ENCODE measurements around the gene SMIM10L2A.
A peak's percentile ranks its signal among the peaks of the same experiment; 100 is the strongest.

SMIM10L2A gene

GRCh38 chrX:135411893-135412292 is 9.9 kb upstream of the SMIM10L2A start:
- TF ChIP-seq EP300 (IDR thresholded peaks at IDR 0.05; ENCODE audit: borderline replicate concordance): no peak
- no peak for TF ChIP-seq MAX (IDR thresholded peaks at IDR 0.05)
- TF ChIP-seq CREB1 (IDR thresholded peaks at IDR 0.05; ENCODE audit: low read depth): no peak
- TF ChIP-seq CEBPB (IDR thresholded peaks at IDR 0.05): no peak
- TF ChIP-seq TAF1 (IDR thresholded peaks at IDR 0.05; ENCODE audit: low read depth): no peak
- TF ChIP-seq TEAD4 (IDR thresholded peaks at IDR 0.05): no peak
- no peak for TF ChIP-seq TCF12 (IDR thresholded peaks at IDR 0.05; ENCODE audit: low read depth)
- TF ChIP-seq EGR1 (IDR thresholded peaks at IDR 0.05): no peak
- no peak for TF ChIP-seq REST (IDR thresholded peaks at IDR 0.05; ENCODE audit: low read depth)
- TF ChIP-seq NFIC (IDR thresholded peaks at IDR 0.05): no peak
- TF ChIP-seq ZBTB7A (IDR thresholded peaks at IDR 0.05; ENCODE audit: low read depth): no peak
- TF ChIP-seq, protein P1, sequence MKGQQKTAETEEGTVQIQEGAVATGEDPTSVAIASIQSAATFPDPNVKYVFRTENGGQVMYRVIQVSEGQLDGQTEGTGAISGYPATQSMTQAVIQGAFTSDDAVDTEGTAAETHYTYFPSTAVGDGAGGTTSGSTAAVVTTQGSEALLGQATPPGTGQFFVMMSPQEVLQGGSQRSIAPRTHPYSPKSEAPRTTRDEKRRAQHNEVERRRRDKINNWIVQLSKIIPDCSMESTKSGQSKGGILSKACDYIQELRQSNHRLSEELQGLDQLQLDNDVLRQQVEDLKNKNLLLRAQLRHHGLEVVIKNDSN (IDR thresholded peaks at IDR 0.05): no peak
- no peak for TF ChIP-seq FOXM1 (IDR thresholded peaks at IDR 0.05; ENCODE audit: borderline replicate concordance, low read depth)
- TF ChIP-seq YY1 (IDR thresholded peaks at IDR 0.05; ENCODE audit: low read depth): no peak
- no peak for TF ChIP-seq RAD21 (IDR thresholded peaks at IDR 0.05; ENCODE audit: low read depth)

DNA sequence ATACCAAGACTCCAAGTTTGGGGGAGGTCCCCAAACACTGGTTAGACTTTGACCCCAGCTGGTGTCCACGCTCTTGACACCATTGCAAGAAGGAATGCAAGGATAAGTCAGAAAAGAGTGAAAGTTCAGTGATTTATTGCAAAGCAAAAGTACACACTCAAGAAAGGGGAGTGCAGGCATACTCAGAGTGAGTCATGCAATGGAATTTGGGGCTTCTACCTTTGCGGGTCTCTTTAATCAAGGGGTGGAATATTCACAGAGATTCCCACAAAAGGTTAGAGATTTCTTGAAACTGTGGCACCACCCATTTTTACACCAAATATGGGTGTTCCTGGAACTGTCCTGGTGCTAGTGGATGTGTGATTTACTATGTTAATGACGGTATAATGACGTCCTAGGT is 5.2 kb upstream of the SMIM10L2A start:
- no peak for TF ChIP-seq MAX (IDR thresholded peaks at IDR 0.05)
- no peak for TF ChIP-seq CREB1 (IDR thresholded peaks at IDR 0.05; ENCODE audit: low read depth)
- TF ChIP-seq EP300 (IDR thresholded peaks at IDR 0.05; ENCODE audit: borderline replicate concordance): no peak
- TF ChIP-seq EGR1 (IDR thresholded peaks at IDR 0.05): no peak
- TF ChIP-seq, protein P1 (IDR thresholded peaks at IDR 0.05): no peak
- no peak for TF ChIP-seq FOXM1 (IDR thresholded peaks at IDR 0.05; ENCODE audit: borderline replicate concordance, low read depth)
- TF ChIP-seq TAF1 (IDR thresholded peaks at IDR 0.05; ENCODE audit: low read depth): no peak
- no peak for TF ChIP-seq TCF12 (IDR thresholded peaks at IDR 0.05; ENCODE audit: low read depth)
- no peak for TF ChIP-seq CEBPB (IDR thresholded peaks at IDR 0.05)
- TF ChIP-seq ZBTB7A (IDR thresholded peaks at IDR 0.05; ENCODE audit: low read depth): no peak
- TF ChIP-seq REST (IDR thresholded peaks at IDR 0.05; ENCODE audit: low read depth): no peak
- no peak for TF ChIP-seq TEAD4 (IDR thresholded peaks at IDR 0.05)
- no peak for TF ChIP-seq RAD21 (IDR thresholded peaks at IDR 0.05; ENCODE audit: low read depth)
- no peak for TF ChIP-seq YY1 (IDR thresholded peaks at IDR 0.05; ENCODE audit: low read depth)
- TF ChIP-seq NFIC (IDR thresholded peaks at IDR 0.05): no peak

GRCh38 chrX:135420831-135421230 is 913 bp upstream of the SMIM10L2A start:
- TF ChIP-seq FOXM1 (IDR thresholded peaks at IDR 0.05; ENCODE audit: borderline replicate concordance, low read depth): no peak
- no peak for TF ChIP-seq TAF1 (IDR thresholded peaks at IDR 0.05; ENCODE audit: low read depth)
- TF ChIP-seq TEAD4 (IDR thresholded peaks at IDR 0.05): no peak
- TF ChIP-seq EGR1 (IDR thresholded peaks at IDR 0.05): no peak
- no peak for TF ChIP-seq TCF12 (IDR thresholded peaks at IDR 0.05; ENCODE audit: low read depth)
- no peak for TF ChIP-seq CEBPB (IDR thresholded peaks at IDR 0.05)
- TF ChIP-seq, protein P1 (IDR thresholded peaks at IDR 0.05): no peak
- no peak for TF ChIP-seq RAD21 (IDR thresholded peaks at IDR 0.05; ENCODE audit: low read depth)

DNA sequence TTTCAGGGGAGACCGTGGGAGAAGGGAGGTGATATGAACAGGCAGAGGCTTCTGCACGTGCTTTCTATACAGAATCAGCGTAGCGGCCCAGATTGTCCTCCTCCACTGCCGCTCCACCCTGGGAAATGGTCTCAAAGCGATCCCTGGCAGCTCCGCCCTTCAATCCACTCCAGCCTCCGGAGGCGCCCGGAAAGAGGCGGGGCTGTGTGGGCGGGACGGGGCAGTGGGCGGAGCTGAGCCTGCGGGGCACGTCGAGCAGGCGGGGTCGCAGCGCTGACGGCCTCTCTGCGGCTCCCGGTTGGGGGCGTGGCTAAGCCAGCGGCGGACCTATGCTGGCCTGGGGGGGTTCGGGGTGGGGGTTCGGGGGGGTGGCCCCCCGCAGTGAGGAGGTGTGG is 210 bp upstream of the SMIM10L2A start:
- TF ChIP-seq NFIC (IDR thresholded peaks at IDR 0.05) (no peak), TCF12 (IDR thresholded peaks at IDR 0.05; ENCODE audit: low read depth) (no peak), TAF1 (IDR thresholded peaks at IDR 0.05; ENCODE audit: low read depth) (no peak), EP300 (IDR thresholded peaks at IDR 0.05; ENCODE audit: borderline replicate concordance) (no peak), ZBTB7A (IDR thresholded peaks at IDR 0.05; ENCODE audit: low read depth) (no peak), RAD21 (IDR thresholded peaks at IDR 0.05; ENCODE audit: low read depth) (no peak), EGR1 (IDR thresholded peaks at IDR 0.05) (peak; percentile 41; the same call in 1 of the 2 replicates)

DNA sequence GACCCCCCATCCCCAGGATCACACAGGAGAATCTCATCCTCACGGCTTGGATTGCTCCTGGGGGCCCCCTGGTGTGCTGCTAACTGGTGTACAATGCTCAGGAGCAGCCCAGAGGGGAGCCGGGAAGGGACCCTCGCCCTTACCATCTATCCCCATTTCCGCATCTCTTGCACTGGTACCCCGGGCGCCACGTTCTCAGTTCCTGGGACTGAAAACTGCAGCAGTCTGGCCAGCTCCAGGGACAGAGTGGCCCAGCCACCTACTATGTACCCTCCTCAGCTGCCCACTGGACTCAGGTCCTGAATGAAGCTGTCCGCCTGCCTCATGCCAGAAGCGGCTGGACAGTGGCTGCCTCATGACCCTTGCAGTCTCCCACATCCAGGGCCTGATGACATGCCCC is 2.7 kb downstream of the SMIM10L2A start:
- TF ChIP-seq EP300 (IDR thresholded peaks at IDR 0.05; ENCODE audit: borderline replicate concordance) (no peak), RAD21 (IDR thresholded peaks at IDR 0.05; ENCODE audit: low read depth) (no peak), REST (IDR thresholded peaks at IDR 0.05; ENCODE audit: low read depth) (no peak), TCF12 (IDR thresholded peaks at IDR 0.05; ENCODE audit: low read depth) (no peak), TAF1 (IDR thresholded peaks at IDR 0.05; ENCODE audit: low read depth) (no peak), CREB1 (IDR thresholded peaks at IDR 0.05; ENCODE audit: low read depth) (no peak), EGR1 (IDR thresholded peaks at IDR 0.05) (no peak)
- TF ChIP-seq, protein P1 (IDR thresholded peaks at IDR 0.05): no peak
